Gastrocnemius medialis (tissue), 4 donors: Measurements from ENCODE around the gene FHL3.

ENCODE experiments used
- CTCF ChIP-seq, 5 experiments: fragments of 450-650 bp in 3 of 5; fragments of 200-600 bp in 2 of 5; sonication (generic) in 2 of 5; IDR thresholded peaks in 4 of 5; conservative IDR thresholded peaks in 1 of 5; 1 replicate in 4 of 5; 2 replicates in 1 of 5; pipeline ENCODE4 v1.5.1; 2016 to 2019; ENCODE audit warnings: antibody characterized with exemption in 5 of 5, mild to moderate bottlenecking in 3 of 5, moderate library complexity in 3 of 5
- POLR2A ChIP-seq, 2 donors: fragments of 450-650 bp; IDR thresholded peaks; one replicate each; pipeline ENCODE4 v1.6.1; 2017; ENCODE audit warnings: antibody characterized with exemption in 2 of 2, mild to moderate bottlenecking in 2 of 2, moderate library complexity in 2 of 2

DNA sequence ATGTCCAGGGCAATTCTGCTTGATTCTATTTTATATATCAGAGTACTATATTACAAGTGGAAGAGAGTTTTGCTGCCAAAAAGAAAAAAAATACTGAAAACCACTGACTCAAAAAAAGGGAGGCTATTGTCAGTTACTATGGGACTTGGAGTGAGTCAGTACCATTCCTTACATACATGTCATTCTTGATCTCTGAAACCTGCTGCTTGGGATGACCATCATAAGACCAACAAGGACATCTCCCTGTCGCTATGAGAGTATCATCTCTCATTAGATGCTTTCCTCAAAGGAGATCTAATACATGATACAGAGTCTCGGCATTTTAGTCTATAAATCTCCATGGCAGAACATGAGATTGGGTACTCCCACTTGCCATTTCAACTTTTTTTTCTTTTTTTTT lies 46.6 kb downstream of the FHL3 start:
- no peak for TF ChIP-seq CTCF (IDR thresholded peaks at IDR 0.05 in 4 of 5, conservative IDR thresholded peaks at IDR 0.05 in 1 of 5)
- no peak for TF ChIP-seq POLR2A (IDR thresholded peaks at IDR 0.05)
